HCT116 (cell line): Measurements from ENCODE around the gene BNIP5. TPM values are rescaled to one million over a fixed set of nuclear protein-coding genes. Genes with fewer than 3 reads are reported as not detected.

Experiments used
- ATAC-seq: fragments of 200-7000 bp; cut with Tn5 transposase; 2 replicates; pipeline ENCODE4 v1.9.1; 2020; ENCODE audit warnings: mild to moderate bottlenecking, moderate library complexity
- BruUV-seq: library from RNA; stranded (reverse); fragments of 400-500 nt; replicated peaks from 2 replicates; lab custom pipeline; 2021; lab: Mats Ljungman, UMichigan
- CTCF ChIA-PET: fragments of 300-600 bp; sonication (Branson Sonifier 250); formaldehyde crosslinking; loops from one replicate; lab custom pipeline; 2021; ENCODE audit warnings: antibody characterized with exemption; lab: Charles Lee
- POLR2A ChIA-PET: fragments of 300-600, 350-600 bp; sonication (Branson Sonifier 250); formaldehyde crosslinking; loops from one replicate; lab custom pipeline; 2021; ENCODE audit warnings: antibody characterized with exemption; lab: Charles Lee
- RAD21 ChIA-PET, 2 experiments: fragments of 300-600 bp; sonication (Branson Sonifier 250); formaldehyde crosslinking; loops; one replicate each; lab custom pipeline; 2023; ENCODE audit warnings: low total read pairs in 2 of 2; ENCODE audit not compliant: uncharacterized antibody in 2 of 2, unreplicated experiment in 2 of 2, low non-redundant PET in 1 of 2; lab: Charles Lee
- DNase-seq: peaks from one replicate; pipeline ENCODE4 v3.0.0-alpha.2; 2010; ENCODE audit warnings: low read depth, low spot score
- H2AFZ ChIP-seq: fragments of 200-600 bp; shearing (Covaris generic), sonication (generic); 2 replicates; pipeline ENCODE4 v1.6.1; 2017; ENCODE audit warnings: low read depth, mixed run types, mixed read lengths, antibody characterized with exemption, low read length; ENCODE audit not compliant: poor library complexity, severe bottlenecking
- H3K27ac ChIP-seq: 2 replicates; pipeline ENCODE4 v1.5.1; 2012; ENCODE audit warnings: low read depth, low read length
- H3K27me3 ChIP-seq: fragments of 200-600 bp; sonication (generic); 2 replicates; pipeline ENCODE4 v1.6.1; 2016; ENCODE audit warnings: mixed run types, low read length, mixed read lengths; ENCODE audit not compliant: insufficient read depth
- H3K36me3 ChIP-seq, 2 experiments: fragments of 200-500 bp in 1 of 2; fragments of 200-600 bp in 1 of 2; sonication (Bioruptor generic) in 1 of 2; sonication (generic) in 1 of 2; 2 replicates each; pipeline versions ENCODE4 v1.5.1 to v1.6.1; 2014 to 2016; ENCODE audit warnings: low read length in 2 of 2, inconsistent platforms in 1 of 2, mixed read lengths in 1 of 2, mixed run types in 1 of 2; ENCODE audit not compliant: insufficient read depth in 2 of 2, control insufficient read depth in 1 of 2
- H3K4me1 ChIP-seq, 2 experiments: fragments of 200-600 bp in 1 of 2; sonication (generic) in 1 of 2; 2 replicates each; pipeline versions ENCODE4 v1.5.1 to v1.6.1; 2012 to 2017; ENCODE audit warnings: low read length in 2 of 2, inconsistent platforms in 1 of 2, mild to moderate bottlenecking in 1 of 2, mixed read lengths in 1 of 2, mixed run types in 1 of 2, moderate library complexity in 1 of 2; ENCODE audit not compliant: insufficient read depth in 2 of 2, control insufficient read depth in 1 of 2
- H3K4me2 ChIP-seq: fragments of 200-600 bp; sonication (generic); 2 replicates; pipeline ENCODE4 v1.6.1; 2017; ENCODE audit warnings: mixed run types, low read length, mixed read lengths
- H3K4me3 ChIP-seq, 2 experiments: fragments of 200-600 bp in 1 of 2; sonication (generic) in 1 of 2; replicated peaks in 1 of 2; 2 replicates each; pipeline ENCODE4 v1.5.1; 2011 to 2016; ENCODE audit warnings: low read length in 2 of 2, control low read depth in 1 of 2, low read depth in 1 of 2, mild to moderate bottlenecking in 1 of 2, mixed read lengths in 1 of 2, mixed run types in 1 of 2
- H3K79me2 ChIP-seq: fragments of 200-600 bp; sonication (generic); 2 replicates; pipeline ENCODE4 v1.6.1; 2017; ENCODE audit warnings: mild to moderate bottlenecking, mixed run types, low read length, moderate library complexity, mixed read lengths; ENCODE audit not compliant: insufficient read depth
- H3K9ac ChIP-seq: fragments of 200-600 bp; sonication (generic); 2 replicates; pipeline ENCODE4 v1.6.1; 2016; ENCODE audit warnings: low read length, mixed read lengths
- H3K9me2 ChIP-seq: fragments of 200-600 bp; sonication (generic), shearing (Covaris generic); 2 replicates; pipeline ENCODE4 v1.6.1; 2017; ENCODE audit warnings: mixed run types, mild to moderate bottlenecking, moderate library complexity; ENCODE audit not compliant: insufficient read depth
- H3K9me3 ChIP-seq, 2 experiments: fragments of 200-500 bp in 1 of 2; fragments of 200-600 bp in 1 of 2; sonication (Bioruptor generic) in 1 of 2; sonication (generic) in 1 of 2; 2 replicates each; pipeline ENCODE4 v1.6.1; 2014 to 2017; ENCODE audit warnings: low read length in 2 of 2, mixed read lengths in 2 of 2, inconsistent platforms in 1 of 2, low read depth in 1 of 2, mild to moderate bottlenecking in 1 of 2, mixed run types in 1 of 2, moderate library complexity in 1 of 2; ENCODE audit not compliant: control insufficient read depth in 1 of 2, insufficient read depth in 1 of 2
- H4K20me1 ChIP-seq: fragments of 200-600 bp; sonication (generic), shearing (Covaris generic); 2 replicates; pipeline ENCODE4 v1.6.1; 2017; ENCODE audit warnings: mixed run types, mild to moderate bottlenecking, moderate library complexity; ENCODE audit not compliant: insufficient read depth
- CBX3 ChIP-seq: IDR thresholded peaks from 2 replicates; pipeline ENCODE4 v1.6.1; 2012; ENCODE audit warnings: low read depth
- CEBPB ChIP-seq: IDR thresholded peaks from 2 replicates; pipeline ENCODE4 v1.6.1; 2012; ENCODE audit warnings: low read depth
- EGR1 ChIP-seq: IDR thresholded peaks from 2 replicates; pipeline ENCODE4 v1.6.1; 2012; ENCODE audit warnings: low read depth
- ELF1 ChIP-seq: IDR thresholded peaks from 2 replicates; pipeline ENCODE4 v1.6.1; 2012; ENCODE audit warnings: low read depth, borderline replicate concordance
- EZH2 ChIP-seq: fragments of 200-600 bp; sonication (generic); IDR thresholded peaks from 2 replicates; pipeline ENCODE4 v1.6.1; 2017; ENCODE audit warnings: antibody characterized with exemption, mixed run types
- EZH2phosphoT487 ChIP-seq: fragments of 200-600 bp; IDR thresholded peaks from 2 replicates; pipeline ENCODE4 v1.6.1; 2018; ENCODE audit warnings: antibody characterized with exemption, borderline replicate concordance
- FOSL1 ChIP-seq: IDR thresholded peaks from 2 replicates; pipeline ENCODE4 v1.6.1; 2012; ENCODE audit warnings: low read depth
- SIN3A ChIP-seq: IDR thresholded peaks from 2 replicates; pipeline ENCODE4 v1.6.1; 2012; ENCODE audit warnings: low read depth
- SRF ChIP-seq: IDR thresholded peaks from 2 replicates; pipeline ENCODE4 v1.6.1; 2012; ENCODE audit warnings: low read depth
- ZFX ChIP-seq: fragments of 450-650 bp; IDR thresholded peaks from 2 replicates; pipeline ENCODE4 v1.6.1; 2017
- ZNF274 ChIP-seq: fragments of 200-500 bp; sonication (Bioruptor generic); IDR thresholded peaks from 2 replicates; pipeline ENCODE4 v1.6.1; 2014; ENCODE audit warnings: mild to moderate bottlenecking, low read depth, low read length, inconsistent platforms
- intact Hi-C: fragments of 100-400 bp; cut with micrococcal nuclease; formaldehyde crosslinking; loops from 2 replicates; pipeline ENCODE4 v1.10.0; 2022
- total RNA-seq: library from RNA; stranded (reverse); gene quantifications from one replicate; pipeline ENCODE4 v1.2.1, GENCODE V29; 2021; ENCODE audit not compliant: unreplicated experiment
- TF ChIP-seq, protein P1 (sequence below): IDR thresholded peaks from 2 replicates; pipeline ENCODE4 v1.6.1; 2012
- TF ChIP-seq, protein P2 (sequence below): IDR thresholded peaks from 2 replicates; pipeline ENCODE4 v1.6.1; 2012

Gene BNIP5
- total RNA-seq, 1 experiment from 2014 or later: not detected

DNA sequence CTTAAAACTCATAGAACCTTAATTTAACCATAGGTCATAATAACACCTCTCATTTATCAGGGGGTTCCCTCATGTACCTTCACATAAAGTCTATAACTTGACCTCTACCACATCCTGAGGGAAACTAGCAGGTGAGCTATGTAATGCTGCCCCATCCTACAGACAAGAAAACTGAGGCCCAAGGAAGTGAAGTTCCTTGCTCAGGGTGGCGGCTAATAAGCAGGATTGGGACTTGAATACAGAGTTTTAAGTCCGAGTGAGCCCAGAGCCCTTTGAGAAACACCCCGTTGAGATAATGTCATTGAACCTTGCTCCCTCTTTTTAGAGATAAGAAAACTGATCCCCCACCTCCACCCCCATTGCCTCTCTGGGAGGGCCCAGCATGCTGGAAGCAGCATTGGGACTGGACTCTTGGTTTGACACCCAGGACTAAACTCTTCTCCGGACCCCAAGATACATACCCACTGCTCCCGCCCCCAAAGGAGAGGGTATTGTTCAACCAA, 429 bp downstream of the BNIP5 start:
- POLR2A ChIA-PET: no interaction called here
- ATAC-seq: no peak
- intact Hi-C loops: no loop called here
- RAD21 ChIA-PET: no interaction called here
- H3K36me3 ChIP-seq: no peaks in the 10 kb centered on the region
- 0 out of 2 replicates have a peak, but pooled peaks cover 6% of the 10 kb centered on the region for H3K27me3 ChIP-seq
- H3K4me1 ChIP-seq: peaks cover 5 to 10% of the 10 kb centered on the region in 2 experiments
- H3K9me2 ChIP-seq: no peaks in the 10 kb centered on the region
- no TSS peak for BruUV-seq
- no peaks in the 10 kb centered on the region for H4K20me1 ChIP-seq
- DNase-seq: no peak
- H3K9ac ChIP-seq: no peak overlapping the region
- no peak overlapping the region for H2AFZ ChIP-seq
- H3K79me2 ChIP-seq: no peaks in the 10 kb centered on the region
- H3K4me2 ChIP-seq: no peak overlapping the region
- no peak overlapping the region for H3K27ac ChIP-seq
- H3K9me3 ChIP-seq: no peaks in the 10 kb centered on the region
- TF ChIP-seq EGR1: no peak
- no peak for TF ChIP-seq SIN3A
- TF ChIP-seq, protein P1, sequence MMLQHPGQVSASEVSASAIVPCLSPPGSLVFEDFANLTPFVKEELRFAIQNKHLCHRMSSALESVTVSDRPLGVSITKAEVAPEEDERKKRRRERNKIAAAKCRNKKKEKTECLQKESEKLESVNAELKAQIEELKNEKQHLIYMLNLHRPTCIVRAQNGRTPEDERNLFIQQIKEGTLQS: no peak
- TF ChIP-seq ZNF274: no peak
- TF ChIP-seq, protein P2, sequence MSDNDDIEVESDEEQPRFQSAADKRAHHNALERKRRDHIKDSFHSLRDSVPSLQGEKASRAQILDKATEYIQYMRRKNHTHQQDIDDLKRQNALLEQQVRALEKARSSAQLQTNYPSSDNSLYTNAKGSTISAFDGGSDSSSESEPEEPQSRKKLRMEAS: no peak
- no peak for TF ChIP-seq EZH2
- TF ChIP-seq EZH2phosphoT487: no peak
- TF ChIP-seq CEBPB: no peak
- no peak for TF ChIP-seq SRF
- TF ChIP-seq FOSL1: no peak
- TF ChIP-seq CBX3: no peak
- no peak for TF ChIP-seq ELF1
- TF ChIP-seq ZFX: no peak
- no peak overlapping the region for H3K4me3 ChIP-seq
- CTCF ChIA-PET: no interaction called here
